ACC112 (cell line): Measurements from ENCODE around the gene EHHADH.

Source experiments
- H2AFZ ChIP-seq: fragments of 200-600 bp; sonication (generic); one replicate; pipeline ENCODE4 v1.6.0; 2017; ENCODE audit warnings: antibody characterized with exemption, low read length; ENCODE audit not compliant: unreplicated experiment
- H3K27ac ChIP-seq: fragments of 200-600 bp; sonication (generic); 2 replicates; pipeline ENCODE4 v1.5.1; 2014; ENCODE audit warnings: low read depth, mild to moderate bottlenecking, antibody characterized with exemption, low read length, moderate library complexity
- H3K27me3 ChIP-seq: fragments of 200-600 bp; sonication (generic); 2 replicates; pipeline ENCODE4 v1.6.1; 2014; ENCODE audit warnings: mild to moderate bottlenecking, antibody characterized with exemption, low read length, moderate library complexity, mixed read lengths; ENCODE audit not compliant: insufficient read depth
- H3K36me3 ChIP-seq: fragments of 200-600 bp; sonication (generic); 2 replicates; pipeline ENCODE4 v1.6.1; 2016; ENCODE audit warnings: mild to moderate bottlenecking, antibody characterized with exemption, low read length, moderate library complexity, mixed read lengths; ENCODE audit not compliant: insufficient read depth
- H3K4me1 ChIP-seq: fragments of 200-600 bp; sonication (generic); one replicate; pipeline ENCODE4 v1.6.1; 2016; ENCODE audit warnings: low read length, mixed read lengths; ENCODE audit not compliant: insufficient read depth, unreplicated experiment, control insufficient read depth
- H3K4me3 ChIP-seq: fragments of 200-600 bp; sonication (generic); 2 replicates; pipeline ENCODE4 v1.5.1; 2014; ENCODE audit warnings: mild to moderate bottlenecking, low read depth, low read length
- H3K79me2 ChIP-seq: fragments of 200-600 bp; sonication (generic); one replicate; pipeline ENCODE4 v1.6.0; 2016; ENCODE audit warnings: low read length; ENCODE audit not compliant: control insufficient read depth, unreplicated experiment, insufficient read depth

EHHADH gene

DNA sequence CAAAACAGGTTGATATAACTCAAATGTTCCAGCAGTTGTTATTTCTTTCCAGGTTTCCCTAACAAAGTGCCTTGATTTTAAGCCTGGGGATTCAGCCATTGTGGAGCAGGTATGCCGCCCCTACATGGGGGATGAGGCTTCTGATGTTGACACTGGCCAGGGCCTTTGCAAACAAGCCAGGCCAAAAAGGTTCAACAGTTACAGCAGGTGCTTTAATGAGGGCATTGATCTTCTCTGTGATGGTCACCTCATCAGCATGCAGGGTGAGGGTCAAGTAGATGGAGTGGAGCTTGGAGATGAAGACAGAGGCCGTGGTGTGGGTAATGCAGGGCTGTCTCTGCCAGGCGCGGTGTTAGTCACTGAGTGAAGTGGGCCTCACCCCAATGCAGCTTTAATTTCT is 22.6 kb upstream of the EHHADH start:
- Histone ChIP-seq H3K4me3 (no peak overlapping the region), H3K36me3 (no peaks in the 10 kb centered on the region), H3K27ac (no peak overlapping the region)

DNA sequence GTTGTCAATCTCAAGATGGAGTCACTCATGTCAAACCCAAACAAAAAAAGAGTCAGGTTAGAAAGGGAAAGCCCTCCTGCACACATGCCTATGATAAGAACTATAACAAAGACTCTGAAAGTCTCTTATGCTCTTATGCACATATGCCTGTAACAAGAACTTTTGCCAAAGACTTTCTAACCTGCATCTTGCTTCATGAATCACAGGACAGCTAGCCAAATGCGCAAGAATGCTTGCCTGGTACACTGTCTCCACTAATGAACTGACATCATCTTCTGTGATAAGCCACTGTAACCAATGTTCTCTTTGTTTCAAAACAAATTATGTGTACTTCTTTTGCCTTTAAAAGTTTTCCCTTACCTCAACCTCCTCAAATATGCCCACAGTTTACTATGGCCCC is 18.2 kb upstream of the EHHADH start:
- Histone ChIP-seq H3K27me3 (peaks cover 53% of the 10 kb centered on the region), H3K36me3 (no peaks in the 10 kb centered on the region), H3K4me3 (no peak overlapping the region), H2AFZ (no peak overlapping the region), H3K79me2 (no peaks in the 10 kb centered on the region), H3K27ac (no peak overlapping the region), H3K4me1 (no peaks in the 10 kb centered on the region)

More for the DNA sequence above, 22.6 kb upstream of the EHHADH start:
- Histone ChIP-seq H3K4me1 (peaks cover under 1% of the 10 kb centered on the region), H3K27me3 (peaks cover 20% of the 10 kb centered on the region), H2AFZ (no peak overlapping the region), H3K79me2 (no peaks in the 10 kb centered on the region)

DNA sequence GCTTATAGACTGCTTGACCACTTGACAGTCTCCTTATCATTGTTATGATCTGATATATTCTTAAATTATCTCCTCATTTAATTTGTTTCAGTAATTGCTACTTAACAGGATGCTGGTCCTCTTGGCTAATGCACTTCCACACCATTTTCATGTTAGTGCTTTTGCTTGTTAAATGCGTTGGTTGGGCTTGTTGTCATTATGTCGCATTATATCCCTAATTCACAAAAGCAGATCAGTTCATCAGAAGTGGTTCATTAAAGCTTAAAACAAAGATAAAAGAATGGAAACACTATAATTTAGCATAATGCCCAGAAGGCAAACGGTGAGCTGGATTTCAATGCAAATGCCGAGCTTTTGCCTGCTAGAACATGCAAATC is 17.1 kb upstream of the EHHADH start:
- H2AFZ ChIP-seq = no peak overlapping the region
- H3K27ac ChIP-seq = no peak overlapping the region
- peaks cover 53% of the 10 kb centered on the region for H3K27me3 ChIP-seq
- no peaks in the 10 kb centered on the region for H3K36me3 ChIP-seq
- no peaks in the 10 kb centered on the region for H3K79me2 ChIP-seq
- H3K4me3 ChIP-seq = no peak overlapping the region
- no peaks in the 10 kb centered on the region for H3K4me1 ChIP-seq

DNA sequence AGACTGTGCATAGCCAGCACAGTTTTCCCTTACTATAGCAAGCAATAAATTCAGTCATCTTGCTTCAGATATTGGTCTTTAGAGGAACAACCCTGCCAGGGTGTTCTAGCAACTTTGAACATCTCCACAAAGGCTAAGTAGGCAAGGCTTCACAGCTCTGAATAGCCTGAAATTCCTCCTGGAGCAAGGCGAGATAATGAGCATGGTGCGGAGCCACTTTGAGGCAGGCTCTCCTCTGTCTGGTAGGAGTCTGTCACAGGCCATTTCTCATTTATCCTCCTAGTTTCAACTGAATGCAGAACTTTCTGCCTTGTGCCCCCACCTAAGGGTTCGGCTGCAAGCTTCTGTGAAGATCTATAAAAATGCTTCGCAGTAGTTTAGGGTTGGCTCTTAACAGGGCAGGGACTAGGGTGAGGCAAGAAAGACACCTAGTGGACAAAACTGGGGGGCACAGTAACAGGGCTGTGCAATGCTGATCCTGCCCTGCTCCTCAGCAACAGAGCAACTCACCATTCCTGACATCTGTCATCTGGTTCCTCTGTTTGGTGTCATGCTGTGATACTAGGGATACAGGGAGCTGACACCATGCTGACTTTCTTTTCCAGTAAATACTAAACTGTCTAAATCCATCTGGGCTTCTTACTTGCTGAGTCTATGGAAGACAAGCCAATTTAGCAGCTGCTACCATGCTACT is 16.6 kb upstream of the EHHADH start:
- Histone ChIP-seq H3K27me3 (peaks cover 53% of the 10 kb centered on the region), H3K79me2 (no peaks in the 10 kb centered on the region), H3K27ac (no peak overlapping the region), H2AFZ (no peak overlapping the region), H3K4me1 (no peaks in the 10 kb centered on the region), H3K4me3 (no peak overlapping the region), H3K36me3 (no peaks in the 10 kb centered on the region)

DNA sequence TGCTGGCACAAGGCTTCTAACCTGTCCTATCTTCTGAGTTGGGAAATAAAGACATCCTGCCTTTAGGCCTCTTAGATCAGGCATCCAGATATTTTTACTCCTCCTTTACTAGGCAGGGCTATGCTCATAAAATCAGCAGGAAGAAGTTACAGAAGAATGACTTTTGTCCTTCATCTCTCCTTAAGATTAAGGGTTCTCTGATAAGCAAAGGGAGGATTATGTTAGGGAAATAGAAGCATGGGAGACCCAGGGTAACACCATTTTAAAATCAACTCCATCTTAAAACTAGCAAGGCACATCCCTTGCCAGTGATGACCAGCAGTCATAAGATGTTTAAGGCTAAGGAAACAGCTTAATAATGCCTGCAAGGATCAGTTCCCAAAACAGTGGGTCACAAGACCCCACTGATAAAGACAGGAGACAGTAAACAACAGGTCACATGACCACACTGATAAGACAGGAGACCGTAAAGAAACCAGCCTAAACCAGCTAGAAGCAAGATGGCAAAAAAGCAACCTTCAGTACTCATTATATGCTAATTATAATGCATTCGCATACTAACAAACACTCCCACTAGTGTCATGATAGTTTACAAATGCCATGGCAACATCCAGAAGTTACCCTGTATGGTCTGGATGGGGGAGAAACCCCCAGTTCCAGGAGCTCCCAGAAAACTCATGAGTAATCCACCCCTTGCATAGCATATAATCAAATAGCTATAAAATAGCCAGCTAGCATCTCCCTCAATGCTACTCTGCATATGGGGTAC is 14.5 kb upstream of the EHHADH start:
- H2AFZ ChIP-seq = no peak overlapping the region
- no peaks in the 10 kb centered on the region for H3K4me1 ChIP-seq
- no peak overlapping the region for H3K27ac ChIP-seq
- no peaks in the 10 kb centered on the region for H3K36me3 ChIP-seq
- H3K4me3 ChIP-seq = no peak overlapping the region
- H3K27me3 ChIP-seq = peaks cover 46% of the 10 kb centered on the region
- H3K79me2 ChIP-seq = no peaks in the 10 kb centered on the region

DNA sequence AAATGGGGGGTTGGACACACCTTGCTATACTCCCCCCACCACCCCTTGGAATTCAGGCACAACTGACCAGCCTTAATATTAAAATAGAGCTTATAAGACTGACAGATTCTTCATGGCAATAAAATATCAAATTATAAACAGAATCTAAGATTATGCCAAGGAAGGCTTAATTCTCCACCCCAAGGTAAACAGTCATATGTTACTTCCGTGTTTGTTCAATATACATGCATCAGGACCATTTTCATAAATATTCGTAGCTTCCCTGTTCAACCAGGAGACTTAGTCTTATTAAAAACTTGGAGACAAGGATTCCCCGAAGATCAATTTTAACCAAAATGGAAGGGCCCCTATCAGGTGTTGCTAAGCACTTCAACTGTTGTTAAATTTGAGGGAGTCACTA is 13.3 kb upstream of the EHHADH start:
- Histone ChIP-seq H3K79me2 (no peaks in the 10 kb centered on the region), H2AFZ (no peak overlapping the region), H3K27ac (no peak overlapping the region), H3K4me3 (no peak overlapping the region), H3K4me1 (no peaks in the 10 kb centered on the region), H3K27me3 (peaks cover 38% of the 10 kb centered on the region), H3K36me3 (no peaks in the 10 kb centered on the region)

DNA sequence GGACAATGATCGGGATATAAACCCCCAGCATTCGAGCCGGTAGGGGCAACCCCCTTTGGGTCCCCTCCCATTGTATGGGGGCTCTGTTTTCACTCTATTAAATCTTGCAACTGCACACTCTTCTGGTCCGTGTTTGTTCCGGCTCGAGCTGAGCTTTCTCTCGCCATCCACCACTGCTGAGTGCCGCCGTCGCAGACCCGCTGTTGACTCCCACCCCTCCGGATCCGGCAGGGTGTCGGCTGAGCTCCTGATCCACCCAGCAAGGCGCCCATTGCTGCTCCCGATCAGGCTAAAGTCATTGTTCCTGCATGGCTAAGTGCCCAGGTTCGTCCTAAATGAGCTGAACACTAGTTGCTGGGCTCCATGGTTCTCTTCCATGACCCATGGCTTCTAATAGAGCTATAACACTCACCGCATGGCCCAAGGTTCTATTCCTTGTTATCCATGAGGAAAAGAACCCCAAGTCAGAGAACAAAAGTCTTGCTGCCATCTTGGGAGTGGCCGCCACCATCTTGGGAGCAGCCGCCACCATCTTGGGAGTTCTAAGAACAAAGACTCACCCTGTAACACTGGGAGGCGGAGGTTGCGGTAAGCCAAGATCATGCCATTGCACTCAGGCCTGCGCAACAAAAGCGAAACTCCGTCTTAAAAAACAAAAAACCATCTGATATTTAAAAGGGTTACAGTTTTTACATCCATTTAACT is 11.2 kb upstream of the EHHADH start:
- no peak overlapping the region for H3K27ac ChIP-seq
- no peak overlapping the region for H2AFZ ChIP-seq
- H3K79me2 ChIP-seq = no peaks in the 10 kb centered on the region
- no peak overlapping the region for H3K4me3 ChIP-seq
- H3K27me3 ChIP-seq = peaks cover 23% of the 10 kb centered on the region
- H3K36me3 ChIP-seq = no peaks in the 10 kb centered on the region
- no peaks in the 10 kb centered on the region for H3K4me1 ChIP-seq

DNA sequence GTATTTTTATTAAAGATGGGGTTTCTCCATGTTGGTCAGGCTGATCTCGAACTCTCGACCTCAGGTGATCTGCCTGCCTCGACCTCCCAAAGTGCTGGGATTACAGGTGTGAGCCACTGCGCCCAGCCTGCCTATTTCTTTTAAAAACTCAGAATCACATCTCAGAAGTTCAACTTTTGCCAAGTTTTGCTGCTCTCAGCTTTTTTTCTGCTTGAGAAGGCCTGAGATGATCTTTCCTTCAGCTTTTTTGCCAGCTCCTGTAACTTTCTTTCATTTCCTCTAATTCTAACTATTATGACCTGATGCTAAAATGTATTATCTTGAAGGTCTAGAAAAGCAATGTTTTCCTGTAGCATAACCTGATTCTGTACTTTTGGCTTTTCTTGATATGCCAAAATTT is 9.6 kb upstream of the EHHADH start:
- H3K27ac ChIP-seq = no peak overlapping the region
- peaks cover 10% of the 10 kb centered on the region for H3K27me3 ChIP-seq
- H3K36me3 ChIP-seq = no peaks in the 10 kb centered on the region
- H3K4me1 ChIP-seq = no peaks in the 10 kb centered on the region
- H2AFZ ChIP-seq = no peak overlapping the region
- H3K4me3 ChIP-seq = no peak overlapping the region
- no peaks in the 10 kb centered on the region for H3K79me2 ChIP-seq

DNA sequence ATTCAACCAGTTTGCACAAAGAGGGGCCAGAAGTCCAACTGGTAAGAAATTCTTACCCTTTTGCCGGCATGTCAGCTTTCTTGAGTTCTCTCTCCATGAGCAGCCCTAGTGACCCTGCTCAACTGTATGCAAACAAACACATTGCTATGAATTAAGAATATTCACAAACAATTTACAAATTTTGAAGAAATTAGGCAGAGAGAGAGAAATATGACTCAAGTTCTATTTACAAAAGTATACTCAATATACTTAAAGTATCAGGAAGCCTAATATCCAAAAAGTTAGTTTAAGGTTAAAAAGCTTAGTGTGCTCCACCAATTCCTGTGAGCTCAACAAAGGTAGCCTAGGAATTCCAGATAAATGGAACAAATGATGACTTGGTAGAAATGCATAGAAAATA is 3.5 kb upstream of the EHHADH start:
- H3K27ac ChIP-seq = no peak overlapping the region
- no peaks in the 10 kb centered on the region for H3K79me2 ChIP-seq
- H3K27me3 ChIP-seq = no peaks in the 10 kb centered on the region
- H2AFZ ChIP-seq = no peak overlapping the region
- no peak overlapping the region for H3K4me3 ChIP-seq
- peaks cover 4% of the 10 kb centered on the region for H3K4me1 ChIP-seq
- H3K36me3 ChIP-seq = no peaks in the 10 kb centered on the region

DNA sequence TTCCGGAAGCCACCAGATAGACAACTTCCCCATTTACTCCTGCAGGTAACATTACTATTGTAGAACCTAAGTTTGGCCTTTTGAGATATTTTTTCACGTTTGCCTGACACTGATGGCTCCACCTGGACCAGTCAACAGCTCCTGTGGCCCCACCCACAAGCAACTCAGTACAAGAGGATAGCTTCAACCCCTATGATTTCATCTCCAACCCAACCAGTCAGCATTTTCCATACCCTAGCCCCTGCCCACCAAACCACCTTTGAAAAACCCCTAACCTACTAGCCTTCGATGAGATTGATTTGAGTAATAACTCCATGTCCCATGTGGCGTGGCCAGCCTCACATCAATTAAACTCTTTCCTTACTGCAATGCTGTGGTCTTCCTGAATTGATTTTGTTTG is 950 bp upstream of the EHHADH start:
- no peak overlapping the region for H2AFZ ChIP-seq
- H3K4me3 ChIP-seq = 0 out of 2 replicates have a peak overlapping the region, but pooled peaks have one; percentile 94
- H3K36me3 ChIP-seq = no peaks in the 10 kb centered on the region
- H3K27me3 ChIP-seq = no peaks in the 10 kb centered on the region
- H3K27ac ChIP-seq = no peak overlapping the region
- H3K79me2 ChIP-seq = no peaks in the 10 kb centered on the region
- H3K4me1 ChIP-seq = peaks cover 4% of the 10 kb centered on the region
